Anterior cingulate cortex (tissue), 58 donors: ENCODE data around the gene LTA.

ENCODE experiments used
- DNase-seq, 58 donors: peaks; one replicate each; lab custom pipeline; 2025; lab: John Stamatoyannopoulos, UW

Gene LTA

DNA sequence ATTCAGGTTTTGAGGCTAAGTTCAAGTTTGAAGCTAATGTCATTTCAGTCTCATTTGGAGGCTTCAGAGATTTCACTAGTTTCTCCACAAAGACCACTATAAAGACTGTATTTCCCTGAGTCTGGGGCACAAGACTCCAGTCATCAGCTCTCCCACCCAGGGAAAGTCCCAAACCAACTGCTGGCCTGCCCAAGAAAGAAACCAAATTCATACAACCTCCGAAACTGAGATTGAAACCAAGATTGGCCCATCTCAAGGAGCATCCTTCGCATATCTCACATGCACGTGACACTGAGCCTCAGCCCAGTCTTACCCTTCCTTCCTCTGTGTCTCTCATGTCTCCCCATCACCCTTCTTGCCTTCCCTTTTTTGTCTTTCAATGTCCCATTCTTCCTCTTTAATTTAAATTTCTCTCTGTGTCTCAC lies 3.5 kb upstream of the LTA start:
- peak in 1 of 58 donors; percentile 9 for DNase-seq

DNA sequence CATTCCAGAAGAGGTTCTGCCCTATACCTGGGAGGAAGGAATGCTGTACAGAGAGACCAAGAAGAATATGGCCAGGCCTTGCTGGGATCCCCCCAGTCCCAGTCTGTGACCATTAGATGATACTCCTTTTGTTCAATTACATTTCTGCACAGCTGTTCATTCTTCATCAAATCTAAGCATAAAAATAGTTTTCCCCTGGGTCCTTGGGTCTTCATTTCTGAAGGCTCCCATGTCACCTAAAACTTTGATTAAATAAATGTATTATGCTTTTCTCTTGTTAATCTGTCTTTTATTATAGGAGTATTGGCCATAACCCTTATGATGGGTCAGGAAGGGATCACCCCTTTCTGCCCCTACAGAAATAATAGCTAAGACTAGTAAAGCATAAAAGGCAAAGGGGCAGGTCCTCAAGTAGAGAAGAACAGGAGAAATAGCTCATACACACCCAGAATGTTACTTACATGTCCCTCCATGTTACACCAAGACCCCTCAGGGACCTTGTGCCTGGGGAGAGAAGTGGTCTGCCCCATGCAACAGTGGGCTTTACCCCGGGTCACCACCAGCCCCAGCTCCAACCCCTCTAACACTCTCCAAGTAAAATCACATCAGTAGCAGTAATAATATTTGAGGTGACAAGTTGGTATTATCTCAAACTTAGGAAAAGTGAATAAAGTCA lies 2.1 kb upstream of the LTA start:
- DNase-seq, result no peak

DNA sequence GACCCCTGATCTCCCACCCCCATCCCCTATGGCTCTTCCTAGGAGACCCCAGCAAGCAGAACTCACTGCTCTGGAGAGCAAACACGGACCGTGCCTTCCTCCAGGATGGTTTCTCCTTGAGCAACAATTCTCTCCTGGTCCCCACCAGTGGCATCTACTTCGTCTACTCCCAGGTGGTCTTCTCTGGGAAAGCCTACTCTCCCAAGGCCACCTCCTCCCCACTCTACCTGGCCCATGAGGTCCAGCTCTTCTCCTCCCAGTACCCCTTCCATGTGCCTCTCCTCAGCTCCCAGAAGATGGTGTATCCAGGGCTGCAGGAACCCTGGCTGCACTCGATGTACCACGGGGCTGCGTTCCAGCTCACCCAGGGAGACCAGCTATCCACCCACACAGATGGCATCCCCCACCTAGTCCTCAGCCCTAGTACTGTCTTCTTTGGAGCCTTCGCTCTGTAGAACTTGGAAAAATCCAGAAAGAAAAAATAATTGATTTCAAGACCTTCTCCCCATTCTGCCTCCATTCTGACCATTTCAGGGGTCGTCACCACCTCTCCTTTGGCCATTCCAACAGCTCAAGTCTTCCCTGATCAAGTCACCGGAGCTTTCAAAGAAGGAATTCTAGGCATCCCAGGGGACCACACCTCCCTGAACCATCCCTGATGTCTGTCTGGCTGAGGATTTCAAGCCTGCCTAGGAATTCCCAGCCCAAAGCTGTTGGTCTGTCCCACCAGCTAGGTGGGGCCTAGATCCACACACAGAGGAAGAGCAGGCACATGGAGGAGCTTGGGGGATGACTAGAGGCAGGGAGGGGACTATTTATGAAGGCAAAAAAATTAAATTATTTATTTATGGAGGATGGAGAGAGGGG lies 1.4 kb downstream of the LTA start:
- DNase-seq, result no peak

DNA sequence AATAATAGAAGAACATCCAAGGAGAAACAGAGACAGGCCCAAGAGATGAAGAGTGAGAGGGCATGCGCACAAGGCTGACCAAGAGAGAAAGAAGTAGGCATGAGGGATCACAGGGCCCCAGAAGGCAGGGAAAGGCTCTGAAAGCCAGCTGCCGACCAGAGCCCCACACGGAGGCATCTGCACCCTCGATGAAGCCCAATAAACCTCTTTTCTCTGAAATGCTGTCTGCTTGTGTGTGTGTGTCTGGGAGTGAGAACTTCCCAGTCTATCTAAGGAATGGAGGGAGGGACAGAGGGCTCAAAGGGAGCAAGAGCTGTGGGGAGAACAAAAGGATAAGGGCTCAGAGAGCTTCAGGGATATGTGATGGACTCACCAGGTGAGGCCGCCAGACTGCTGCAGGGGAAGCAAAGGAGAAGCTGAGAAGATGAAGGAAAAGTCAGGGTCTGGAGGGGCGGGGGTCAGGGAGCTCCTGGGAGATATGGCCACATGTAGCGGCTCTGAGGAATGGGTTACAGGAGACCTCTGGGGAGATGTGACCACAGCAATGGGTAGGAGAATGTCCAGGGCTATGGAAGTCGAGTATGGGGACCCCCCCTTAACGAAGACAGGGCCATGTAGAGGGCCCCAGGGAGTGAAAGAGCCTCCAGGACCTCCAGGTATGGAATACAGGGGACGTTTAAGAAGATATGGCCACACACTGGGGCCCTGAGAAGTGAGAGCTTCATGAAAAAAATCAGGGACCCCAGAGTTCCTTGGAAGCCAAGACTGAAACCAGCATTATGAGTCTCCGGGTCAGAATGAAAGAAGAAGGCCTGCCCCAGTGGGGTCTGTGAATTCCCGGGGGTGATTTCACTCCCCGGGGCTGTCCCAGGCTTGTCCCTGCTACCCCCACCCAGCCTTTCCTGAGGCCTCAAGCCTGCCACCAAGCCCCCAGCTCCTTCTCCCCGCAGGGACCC lies 2.3 kb downstream of the LTA start:
- no peak for DNase-seq

DNA sequence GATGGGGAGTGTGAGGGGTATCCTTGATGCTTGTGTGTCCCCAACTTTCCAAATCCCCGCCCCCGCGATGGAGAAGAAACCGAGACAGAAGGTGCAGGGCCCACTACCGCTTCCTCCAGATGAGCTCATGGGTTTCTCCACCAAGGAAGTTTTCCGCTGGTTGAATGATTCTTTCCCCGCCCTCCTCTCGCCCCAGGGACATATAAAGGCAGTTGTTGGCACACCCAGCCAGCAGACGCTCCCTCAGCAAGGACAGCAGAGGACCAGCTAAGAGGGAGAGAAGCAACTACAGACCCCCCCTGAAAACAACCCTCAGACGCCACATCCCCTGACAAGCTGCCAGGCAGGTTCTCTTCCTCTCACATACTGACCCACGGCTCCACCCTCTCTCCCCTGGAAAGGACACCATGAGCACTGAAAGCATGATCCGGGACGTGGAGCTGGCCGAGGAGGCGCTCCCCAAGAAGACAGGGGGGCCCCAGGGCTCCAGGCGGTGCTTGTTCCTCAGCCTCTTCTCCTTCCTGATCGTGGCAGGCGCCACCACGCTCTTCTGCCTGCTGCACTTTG lies 3.3 kb downstream of the LTA start, which contains the start of gene TNF:
Gene TNF, plus strand, starts transcription at position 231 of the 567 bp plus-strand sequence. Its CDS starts 177 bp downstream, at position 408.
- DNase-seq, result peak in 13 of 58 donors; percentile 1 to 35 (median 13)

DNA sequence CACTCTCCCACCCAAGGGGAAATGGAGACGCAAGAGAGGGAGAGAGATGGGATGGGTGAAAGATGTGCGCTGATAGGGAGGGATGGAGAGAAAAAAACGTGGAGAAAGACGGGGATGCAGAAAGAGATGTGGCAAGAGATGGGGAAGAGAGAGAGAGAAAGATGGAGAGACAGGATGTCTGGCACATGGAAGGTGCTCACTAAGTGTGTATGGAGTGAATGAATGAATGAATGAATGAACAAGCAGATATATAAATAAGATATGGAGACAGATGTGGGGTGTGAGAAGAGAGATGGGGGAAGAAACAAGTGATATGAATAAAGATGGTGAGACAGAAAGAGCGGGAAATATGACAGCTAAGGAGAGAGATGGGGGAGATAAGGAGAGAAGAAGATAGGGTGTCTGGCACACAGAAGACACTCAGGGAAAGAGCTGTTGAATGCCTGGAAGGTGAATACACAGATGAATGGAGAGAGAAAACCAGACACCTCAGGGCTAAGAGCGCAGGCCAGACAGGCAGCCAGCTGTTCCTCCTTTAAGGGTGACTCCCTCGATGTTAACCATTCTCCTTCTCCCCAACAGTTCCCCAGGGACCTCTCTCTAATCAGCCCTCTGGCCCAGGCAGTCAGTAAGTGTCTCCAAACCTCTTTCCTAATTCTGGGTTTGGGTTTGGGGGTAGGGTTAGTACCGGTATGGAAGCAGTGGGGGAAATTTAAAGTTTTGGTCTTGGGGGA lies 4.0 kb downstream of the LTA start:
- no peak for DNase-seq

DNA sequence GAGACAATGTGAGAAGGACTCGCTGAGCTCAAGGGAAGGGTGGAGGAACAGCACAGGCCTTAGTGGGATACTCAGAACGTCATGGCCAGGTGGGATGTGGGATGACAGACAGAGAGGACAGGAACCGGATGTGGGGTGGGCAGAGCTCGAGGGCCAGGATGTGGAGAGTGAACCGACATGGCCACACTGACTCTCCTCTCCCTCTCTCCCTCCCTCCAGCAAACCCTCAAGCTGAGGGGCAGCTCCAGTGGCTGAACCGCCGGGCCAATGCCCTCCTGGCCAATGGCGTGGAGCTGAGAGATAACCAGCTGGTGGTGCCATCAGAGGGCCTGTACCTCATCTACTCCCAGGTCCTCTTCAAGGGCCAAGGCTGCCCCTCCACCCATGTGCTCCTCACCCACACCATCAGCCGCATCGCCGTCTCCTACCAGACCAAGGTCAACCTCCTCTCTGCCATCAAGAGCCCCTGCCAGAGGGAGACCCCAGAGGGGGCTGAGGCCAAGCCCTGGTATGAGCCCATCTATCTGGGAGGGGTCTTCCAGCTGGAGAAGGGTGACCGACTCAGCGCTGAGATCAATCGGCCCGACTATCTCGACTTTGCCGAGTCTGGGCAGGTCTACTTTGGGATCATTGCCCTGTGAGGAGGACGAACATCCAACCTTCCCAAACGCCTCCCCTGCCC lies 4.9 kb downstream of the LTA start:
- peak in 1 of 58 donors; percentile 80 for DNase-seq

DNA sequence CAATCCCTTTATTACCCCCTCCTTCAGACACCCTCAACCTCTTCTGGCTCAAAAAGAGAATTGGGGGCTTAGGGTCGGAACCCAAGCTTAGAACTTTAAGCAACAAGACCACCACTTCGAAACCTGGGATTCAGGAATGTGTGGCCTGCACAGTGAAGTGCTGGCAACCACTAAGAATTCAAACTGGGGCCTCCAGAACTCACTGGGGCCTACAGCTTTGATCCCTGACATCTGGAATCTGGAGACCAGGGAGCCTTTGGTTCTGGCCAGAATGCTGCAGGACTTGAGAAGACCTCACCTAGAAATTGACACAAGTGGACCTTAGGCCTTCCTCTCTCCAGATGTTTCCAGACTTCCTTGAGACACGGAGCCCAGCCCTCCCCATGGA lies 5.5 kb downstream of the LTA start:
- no peak for DNase-seq

DNA sequence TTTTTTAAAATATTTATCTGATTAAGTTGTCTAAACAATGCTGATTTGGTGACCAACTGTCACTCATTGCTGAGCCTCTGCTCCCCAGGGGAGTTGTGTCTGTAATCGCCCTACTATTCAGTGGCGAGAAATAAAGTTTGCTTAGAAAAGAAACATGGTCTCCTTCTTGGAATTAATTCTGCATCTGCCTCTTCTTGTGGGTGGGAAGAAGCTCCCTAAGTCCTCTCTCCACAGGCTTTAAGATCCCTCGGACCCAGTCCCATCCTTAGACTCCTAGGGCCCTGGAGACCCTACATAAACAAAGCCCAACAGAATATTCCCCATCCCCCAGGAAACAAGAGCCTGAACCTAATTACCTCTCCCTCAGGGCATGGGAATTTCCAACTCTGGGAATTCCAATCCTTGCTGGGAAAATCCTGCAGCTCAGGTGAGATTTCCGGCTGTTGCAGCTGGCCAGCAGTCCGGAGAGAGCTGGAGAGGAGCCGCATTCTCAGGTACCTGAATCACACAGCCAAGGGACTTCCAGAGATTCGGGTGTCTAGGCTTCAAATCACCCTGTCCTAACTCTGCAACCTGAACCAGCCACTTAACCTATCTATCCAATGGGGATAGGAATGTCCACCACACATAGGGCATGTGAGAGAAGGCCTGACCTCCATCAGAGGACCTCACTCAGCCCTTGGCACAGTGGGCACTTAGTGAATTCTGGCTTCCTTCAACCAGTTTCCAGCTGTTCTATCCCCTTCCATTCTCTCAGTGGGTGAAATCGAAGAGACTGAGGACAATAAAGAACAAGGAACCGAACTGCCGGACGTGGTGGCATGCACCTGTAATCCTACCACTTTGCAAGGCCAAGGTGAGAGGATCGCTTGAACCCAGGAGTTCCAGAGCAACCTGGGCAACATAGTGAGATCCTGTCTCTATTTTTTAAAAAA lies 6.4 kb downstream of the LTA start:
- no peak for DNase-seq

DNA sequence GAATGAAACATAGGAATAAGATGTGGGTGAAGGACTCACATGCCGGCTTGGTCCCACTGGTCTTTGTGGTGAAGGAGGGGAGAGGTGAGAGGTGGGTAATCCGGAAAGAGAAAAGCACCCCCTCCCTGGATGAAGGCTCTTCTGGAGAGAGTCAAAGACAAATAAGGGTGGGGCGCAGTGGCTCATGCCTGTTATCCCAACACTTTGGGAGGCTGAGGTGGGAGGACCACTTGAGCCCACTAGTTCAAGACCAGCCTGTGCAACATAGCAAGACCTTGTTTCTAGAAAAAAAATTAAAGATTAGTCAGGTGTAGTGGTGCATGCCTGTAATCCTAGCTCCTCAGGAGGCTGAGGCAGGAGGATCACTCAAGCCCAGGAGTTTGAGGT lies 7.0 kb downstream of the LTA start:
- no peak for DNase-seq

DNA sequence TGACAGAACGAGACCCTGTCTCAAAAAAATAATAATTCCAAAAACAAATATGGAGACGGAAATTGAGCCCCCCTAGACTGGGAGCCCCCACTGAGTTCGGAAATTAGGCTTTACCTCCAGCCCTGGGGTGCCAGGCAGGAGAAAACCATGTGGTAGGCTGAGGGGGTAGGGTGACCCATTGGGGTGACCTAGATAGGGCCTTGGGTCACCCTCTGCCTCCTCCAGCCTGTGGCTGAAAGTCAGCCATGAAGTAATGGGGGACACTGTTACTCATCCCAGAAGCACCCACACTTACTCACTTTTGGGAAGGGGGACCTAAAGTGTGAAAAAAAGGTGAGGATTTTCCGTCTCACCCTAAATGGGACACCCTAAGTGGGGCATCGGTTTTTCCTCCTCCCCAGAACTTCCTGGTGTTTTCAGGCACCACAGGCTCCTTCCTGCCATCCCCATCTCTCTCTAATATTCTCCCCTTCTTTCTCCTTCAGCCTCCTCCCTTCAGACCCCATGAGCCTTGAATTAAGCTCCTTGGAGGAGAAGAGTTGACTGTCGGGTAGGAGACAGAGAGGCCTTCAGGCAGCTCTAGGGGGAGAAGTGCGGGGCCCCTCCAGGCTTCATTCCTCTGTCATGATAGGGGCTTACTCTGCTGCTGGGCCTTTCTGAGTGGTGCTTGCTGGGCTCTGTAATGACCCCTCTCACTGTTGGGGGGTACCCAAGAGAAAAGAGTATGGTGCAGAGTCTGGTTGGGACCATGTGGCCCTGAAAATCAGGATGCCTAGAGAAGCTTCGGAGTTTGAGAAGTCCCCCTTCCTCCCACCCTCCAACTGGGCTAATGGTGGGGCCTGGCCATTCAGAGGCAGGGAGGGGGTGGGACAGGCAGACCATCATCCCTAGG lies 7.7 kb downstream of the LTA start:
- DNase-seq, result no peak

DNA sequence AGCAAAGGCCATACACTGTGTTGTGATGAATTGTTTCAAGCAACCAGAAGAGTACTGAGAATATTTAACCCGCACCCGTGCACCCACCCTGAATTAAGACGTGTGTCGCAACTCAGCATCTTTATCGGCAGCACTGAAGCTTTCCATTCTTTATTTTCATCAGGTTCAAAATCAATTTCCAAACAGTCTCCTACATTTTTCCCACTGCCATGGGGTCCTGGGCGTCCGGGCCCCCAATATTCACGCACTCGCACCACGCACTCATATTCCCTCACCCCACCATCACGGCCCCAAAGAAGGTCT lies 8.3 kb downstream of the LTA start:
- DNase-seq, result no peak

DNA sequence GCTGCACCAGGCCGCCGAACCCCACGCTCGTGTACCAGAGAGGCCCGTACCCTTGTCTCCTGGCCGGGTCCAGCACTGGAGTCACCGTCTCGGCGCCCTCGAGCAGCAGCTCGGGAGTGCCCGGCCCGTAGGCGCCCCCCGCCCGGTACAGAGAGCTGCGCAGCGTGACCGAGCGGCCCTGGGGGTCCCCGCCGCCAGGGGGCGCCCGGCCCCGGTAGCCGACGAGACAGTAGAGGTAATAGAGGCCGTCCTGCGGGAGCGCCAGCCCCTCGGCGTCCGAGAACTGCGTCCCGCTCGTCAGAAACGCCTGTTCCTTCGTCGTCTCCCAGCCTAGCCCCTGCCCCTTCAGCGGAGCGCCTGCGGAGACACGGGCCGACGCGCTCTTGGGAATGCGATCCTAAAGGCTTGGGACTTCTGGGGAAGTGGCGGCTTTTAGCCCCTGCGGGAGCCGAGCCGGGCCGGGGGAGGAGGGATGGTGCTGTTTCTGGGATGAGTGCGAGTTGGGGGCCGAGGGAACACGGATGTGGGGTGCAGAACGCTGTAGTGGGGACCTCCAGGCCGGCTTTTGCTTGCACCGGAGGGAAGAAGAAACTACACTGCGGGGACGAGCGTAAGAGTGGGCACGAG lies 8.8 kb downstream of the LTA start:
- peak in 57 of 58 donors; percentile 14 to 90 (median 73) for DNase-seq

DNA sequence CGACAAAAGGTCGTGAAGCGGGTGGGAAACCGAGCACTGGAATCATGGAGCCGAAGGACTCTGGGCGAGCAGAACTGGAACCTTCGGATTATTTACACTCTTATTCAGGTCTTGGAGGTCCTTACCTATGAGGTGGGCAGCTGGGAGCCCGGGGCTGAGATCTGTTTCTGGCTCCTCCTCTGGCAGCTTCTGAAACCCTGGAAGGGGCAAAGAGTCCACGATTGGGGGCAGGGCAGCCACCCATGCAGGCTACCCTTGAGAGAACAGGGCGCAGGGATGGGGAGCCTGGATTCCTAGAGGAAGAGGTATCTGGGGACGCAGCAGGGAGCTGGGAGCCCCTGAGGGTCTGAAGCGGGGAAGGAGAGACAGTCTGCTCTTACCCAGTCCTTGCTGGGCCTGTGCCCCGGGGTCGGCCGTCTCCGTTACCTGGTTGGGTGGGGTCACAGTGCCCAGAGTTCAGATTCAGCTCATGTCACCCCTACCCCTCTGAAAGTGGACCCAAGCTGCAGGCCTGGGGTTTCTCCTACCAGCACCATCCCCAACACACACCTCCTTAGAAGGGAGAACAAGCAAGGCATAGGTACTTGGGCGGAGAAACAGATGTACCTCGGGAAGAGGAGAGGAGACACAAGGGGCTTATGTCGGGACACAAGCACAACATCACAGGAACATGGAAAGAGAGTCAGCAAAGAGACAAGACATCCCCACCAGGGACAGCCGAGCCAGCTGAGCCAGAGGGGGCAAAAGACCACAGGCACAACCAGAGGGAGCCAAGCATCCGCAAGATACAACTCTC lies 9.5 kb downstream of the LTA start:
- peak in 6 of 58 donors; percentile 9 to 36 (median 26) for DNase-seq

DNA sequence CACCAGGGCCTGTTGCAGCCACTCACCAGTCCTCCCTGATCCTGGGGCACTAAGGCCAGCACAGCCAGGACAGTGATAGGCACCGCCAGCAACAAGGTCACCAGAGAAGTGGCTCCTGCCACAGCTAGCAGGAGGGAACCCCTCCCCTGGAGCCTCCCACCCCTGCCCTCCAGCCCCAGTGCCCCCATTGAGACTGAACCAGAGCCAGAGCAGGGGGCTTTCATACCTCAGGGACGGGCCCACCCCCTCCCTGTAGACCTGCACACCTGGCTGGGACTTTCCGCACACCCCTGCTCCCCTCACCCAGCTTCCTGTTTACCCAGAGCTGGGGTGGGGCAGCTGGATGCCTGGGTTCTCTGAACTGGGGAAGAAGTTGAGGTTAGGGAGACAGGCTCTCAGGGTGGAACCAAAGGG lies 10.1 kb downstream of the LTA start, which contains the start of gene LTB:
Gene LTB, minus strand, starts transcription at position 195 of the 414 bp plus-strand sequence. Its CDS starts 7 bp downstream, at position 188.
- no peak for DNase-seq

DNA sequence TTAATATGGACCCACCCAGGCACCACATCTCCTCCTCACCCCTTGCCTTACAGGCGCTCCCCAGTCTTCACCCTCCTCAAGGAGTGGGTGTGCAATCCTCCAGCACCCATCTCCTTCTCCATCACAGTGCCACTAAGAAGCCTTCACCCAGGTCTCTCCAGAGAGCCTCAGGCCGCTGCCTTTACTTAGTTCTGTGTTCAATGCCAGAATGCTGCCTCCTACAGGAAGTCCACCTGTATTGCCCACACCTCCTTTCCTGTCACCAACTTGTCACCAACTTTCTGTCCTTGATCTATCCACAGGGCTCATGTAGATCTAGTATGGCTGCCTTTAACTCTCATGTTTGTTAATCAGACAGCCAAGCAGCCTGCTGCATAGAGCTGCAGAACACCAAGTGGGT lies 13.4 kb downstream of the LTA start:
- DNase-seq, result no peak
